ENCODE measurements around the gene TRABD2B.
A peak's percentile ranks its signal among the peaks of the same experiment; 100 is the strongest.

TRABD2B gene

GRCh38 chr1:47771751-47772150, 225.4 kb downstream of the TRABD2B start:
- Histone ChIP-seq H3K4me3 (ENCODE audit: low read length) (no peak overlapping the region), H3K27me3 (replicated peaks; ENCODE audit: control insufficient read depth, insufficient read depth, low read length) (no peaks in the 10 kb centered on the region), H3K9me3 (ENCODE audit: control insufficient read depth, low read length) (no peaks in the 10 kb centered on the region), H3K36me3 (ENCODE audit: control insufficient read depth, insufficient read depth, low read length, severe bottlenecking) (peaks cover 4% of the 10 kb centered on the region), H3K9ac (ENCODE audit: low read length) (no peak overlapping the region), H3K4me1 (ENCODE audit: control insufficient read depth, insufficient read depth, low read length) (no peaks in the 10 kb centered on the region)
- DNase-seq (ENCODE audit: low read depth): no peak

GRCh38 chr1:47769983-47770382, 227.2 kb downstream of the TRABD2B start:
- Histone ChIP-seq H3K27me3 (replicated peaks; ENCODE audit: control insufficient read depth, insufficient read depth, low read length) (no peaks in the 10 kb centered on the region), H3K9me3 (ENCODE audit: control insufficient read depth, low read length) (no peaks in the 10 kb centered on the region), H3K36me3 (ENCODE audit: control insufficient read depth, insufficient read depth, low read length, severe bottlenecking) (peaks cover 4% of the 10 kb centered on the region), H3K9ac (ENCODE audit: low read length) (no peak overlapping the region), H3K4me3 (ENCODE audit: low read length) (no peak overlapping the region), H3K4me1 (ENCODE audit: control insufficient read depth, insufficient read depth, low read length) (no peaks in the 10 kb centered on the region)
- no peak for DNase-seq (ENCODE audit: low read depth)

GRCh38 chr1:47769295-47769694, 227.9 kb downstream of the TRABD2B start:
- no peaks in the 10 kb centered on the region for H3K9me3 ChIP-seq (ENCODE audit: control insufficient read depth, low read length)
- no peaks in the 10 kb centered on the region for H3K27me3 ChIP-seq (replicated peaks; ENCODE audit: control insufficient read depth, insufficient read depth, low read length)
- no peaks in the 10 kb centered on the region for H3K4me1 ChIP-seq (ENCODE audit: control insufficient read depth, insufficient read depth, low read length)
- no peak for DNase-seq (ENCODE audit: low read depth)
- no peak overlapping the region for H3K9ac ChIP-seq (ENCODE audit: low read length)
- no peaks in the 10 kb centered on the region for H3K36me3 ChIP-seq (ENCODE audit: control insufficient read depth, insufficient read depth, low read length, severe bottlenecking)
- H3K4me3 ChIP-seq (ENCODE audit: low read length): no peak overlapping the region

- Histone ChIP-seq H3K4me1 (ENCODE audit: control insufficient read depth, insufficient read depth, low read length) (no peaks in the 10 kb centered on the region), H3K27me3 (replicated peaks; ENCODE audit: control insufficient read depth, insufficient read depth, low read length) (peaks cover 4% of the 10 kb centered on the region), H3K4me3 (ENCODE audit: low read length) (no peak overlapping the region), H3K9me3 (ENCODE audit: control insufficient read depth, low read length) (no peaks in the 10 kb centered on the region), H3K9ac (ENCODE audit: low read length) (no peak overlapping the region), H3K36me3 (ENCODE audit: control insufficient read depth, insufficient read depth, low read length, severe bottlenecking) (no peaks in the 10 kb centered on the region)
- no peak for DNase-seq (ENCODE audit: low read depth)
These were observed 229.5 kb downstream of the TRABD2B start for GRCh38 chr1:47767741-47768100.

GRCh38 chr1:47766832-47767740, 230.1 kb downstream of the TRABD2B start:
- Histone ChIP-seq H3K9me3 (ENCODE audit: control insufficient read depth, low read length) (no peaks in the 10 kb centered on the region), H3K27me3 (replicated peaks; ENCODE audit: control insufficient read depth, insufficient read depth, low read length) (peaks cover 9% of the 10 kb centered on the region), H3K9ac (ENCODE audit: low read length) (no peak overlapping the region), H3K36me3 (ENCODE audit: control insufficient read depth, insufficient read depth, low read length, severe bottlenecking) (no peaks in the 10 kb centered on the region), H3K4me1 (ENCODE audit: control insufficient read depth, insufficient read depth, low read length) (no peaks in the 10 kb centered on the region), H3K4me3 (ENCODE audit: low read length) (no peak overlapping the region)
- DNase-seq (ENCODE audit: low read depth): no peak

GRCh38 chr1:47765742-47766485, 231.3 kb downstream of the TRABD2B start:
- peaks cover 9% of the 10 kb centered on the region for H3K27me3 ChIP-seq (replicated peaks; ENCODE audit: control insufficient read depth, insufficient read depth, low read length)
- no peak overlapping the region for H3K9ac ChIP-seq (ENCODE audit: low read length)
- H3K9me3 ChIP-seq (ENCODE audit: control insufficient read depth, low read length): no peaks in the 10 kb centered on the region
- DNase-seq (ENCODE audit: low read depth): no peak
- H3K4me3 ChIP-seq (ENCODE audit: low read length): no peak overlapping the region
- no peaks in the 10 kb centered on the region for H3K4me1 ChIP-seq (ENCODE audit: control insufficient read depth, insufficient read depth, low read length)
- no peaks in the 10 kb centered on the region for H3K36me3 ChIP-seq (ENCODE audit: control insufficient read depth, insufficient read depth, low read length, severe bottlenecking)

GRCh38 chr1:47765236-47765635, 231.9 kb downstream of the TRABD2B start:
- peaks cover 9% of the 10 kb centered on the region for H3K27me3 ChIP-seq (replicated peaks; ENCODE audit: control insufficient read depth, insufficient read depth, low read length)
- H3K36me3 ChIP-seq (ENCODE audit: control insufficient read depth, insufficient read depth, low read length, severe bottlenecking): no peaks in the 10 kb centered on the region
- H3K9me3 ChIP-seq (ENCODE audit: control insufficient read depth, low read length): no peaks in the 10 kb centered on the region
- no peak overlapping the region for H3K9ac ChIP-seq (ENCODE audit: low read length)
- no peak for DNase-seq (ENCODE audit: low read depth)
- H3K4me1 ChIP-seq (ENCODE audit: control insufficient read depth, insufficient read depth, low read length): no peaks in the 10 kb centered on the region
- H3K4me3 ChIP-seq (ENCODE audit: low read length): no peak overlapping the region

GRCh38 chr1:47764461-47765046, 232.6 kb downstream of the TRABD2B start:
- H3K27me3 ChIP-seq (replicated peaks; ENCODE audit: control insufficient read depth, insufficient read depth, low read length): peaks cover 13% of the 10 kb centered on the region
- H3K9ac ChIP-seq (ENCODE audit: low read length): no peak overlapping the region
- no peaks in the 10 kb centered on the region for H3K9me3 ChIP-seq (ENCODE audit: control insufficient read depth, low read length)
- no peak overlapping the region for H3K4me3 ChIP-seq (ENCODE audit: low read length)
- no peaks in the 10 kb centered on the region for H3K36me3 ChIP-seq (ENCODE audit: control insufficient read depth, insufficient read depth, low read length, severe bottlenecking)
- no peaks in the 10 kb centered on the region for H3K4me1 ChIP-seq (ENCODE audit: control insufficient read depth, insufficient read depth, low read length)
- no peak for DNase-seq (ENCODE audit: low read depth)

- H3K9me3 ChIP-seq (ENCODE audit: control insufficient read depth, low read length): no peaks in the 10 kb centered on the region
These were observed 233.5 kb downstream of the TRABD2B start for GRCh38 chr1:47763591-47764171.

GRCh38 chr1:47761974-47762373, 235.2 kb downstream of the TRABD2B start:
- Histone ChIP-seq H3K4me1 (ENCODE audit: control insufficient read depth, insufficient read depth, low read length) (peaks cover 7% of the 10 kb centered on the region), H3K9ac (ENCODE audit: low read length) (no peak overlapping the region), H3K9me3 (ENCODE audit: control insufficient read depth, low read length) (no peaks in the 10 kb centered on the region), H3K4me3 (ENCODE audit: low read length) (no peak overlapping the region), H3K27me3 (replicated peaks; ENCODE audit: control insufficient read depth, insufficient read depth, low read length) (peaks cover 21% of the 10 kb centered on the region), H3K36me3 (ENCODE audit: control insufficient read depth, insufficient read depth, low read length, severe bottlenecking) (no peaks in the 10 kb centered on the region)
- no peak for DNase-seq (ENCODE audit: low read depth)

More at GRCh38 chr1:47763591-47764171, 233.5 kb downstream of the TRABD2B start:
- H3K27me3 ChIP-seq (replicated peaks; ENCODE audit: control insufficient read depth, insufficient read depth, low read length): peaks cover 16% of the 10 kb centered on the region
- H3K4me3 ChIP-seq (ENCODE audit: low read length): no peak overlapping the region
- peak; percentile 12 for DNase-seq (ENCODE audit: low read depth)
- no peaks in the 10 kb centered on the region for H3K36me3 ChIP-seq (ENCODE audit: control insufficient read depth, insufficient read depth, low read length, severe bottlenecking)
- H3K9ac ChIP-seq (ENCODE audit: low read length): no peak overlapping the region
- peaks cover under 1% of the 10 kb centered on the region for H3K4me1 ChIP-seq (ENCODE audit: control insufficient read depth, insufficient read depth, low read length)

Data from adipocyte (in vitro differentiated cells).